GM18951 (cell line): ENCODE measurements around the gene PRRG4.
"Not testable (repeated sequence)": the region's sequence is repeated elsewhere in the genome, so short reads cannot be mapped to it uniquely, and the experiment has no call there.

Experiments used
- POLR2A ChIP-seq: IDR thresholded peaks from 4 replicates; pipeline ENCODE4 v1.6.1; 2011; ENCODE audit warnings: mild to moderate bottlenecking; ENCODE audit not compliant: insufficient read length, insufficient read depth; ENCODE audit errors: extremely low read depth
- in situ Hi-C: fragments of 300-500 bp; cut with MboI; formaldehyde crosslinking; loops from one replicate; pipeline ENCODE4 v1.12.0; 2022; ENCODE audit warnings: low sequenced_read_pairs, mixed read lengths, inconsistent platforms; ENCODE audit not compliant: unreplicated experiment

The PRRG4 gene

DNA sequence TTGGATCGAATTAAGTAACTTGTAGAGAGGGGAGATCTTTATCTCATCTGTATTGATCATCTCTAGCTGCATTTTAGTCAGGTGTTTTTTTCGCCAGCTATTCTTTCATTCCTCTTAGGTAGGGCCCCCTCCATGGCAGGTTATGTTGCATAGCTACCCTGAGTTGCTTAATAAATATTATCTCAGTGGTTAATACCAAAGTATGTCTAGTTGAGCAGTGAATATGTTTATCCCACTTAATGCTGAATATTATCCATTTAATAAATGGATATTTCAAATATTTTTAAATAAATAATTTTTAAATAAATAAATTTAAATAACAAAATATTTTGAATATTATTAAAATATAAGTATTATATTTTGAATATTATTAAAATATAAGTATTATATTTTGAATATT lies 9.6 kb downstream of the PRRG4 start:
- no peak for TF ChIP-seq POLR2A
- in situ Hi-C loops, result no loop called here

DNA sequence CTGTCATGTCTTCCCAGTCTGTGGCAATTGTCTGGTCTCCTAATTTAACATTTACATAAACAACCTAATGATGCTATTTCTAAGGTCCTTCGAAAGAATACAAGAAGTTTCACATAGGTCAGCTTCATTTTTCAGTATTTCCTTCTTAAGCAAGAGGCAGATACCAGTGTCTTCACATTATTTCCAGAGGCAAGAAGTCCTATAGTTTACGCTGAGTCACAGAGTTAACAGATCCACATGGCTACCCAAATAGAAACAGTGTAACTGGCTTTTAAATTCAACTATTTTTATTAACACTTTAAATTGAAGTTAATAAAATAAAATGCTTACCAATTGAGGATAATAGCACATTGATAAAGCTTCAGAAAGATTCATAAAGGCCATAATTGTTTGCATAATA lies 10.9 kb downstream of the PRRG4 start:
- in situ Hi-C loops, result no loop called here
- TF ChIP-seq POLR2A, result no peak

DNA sequence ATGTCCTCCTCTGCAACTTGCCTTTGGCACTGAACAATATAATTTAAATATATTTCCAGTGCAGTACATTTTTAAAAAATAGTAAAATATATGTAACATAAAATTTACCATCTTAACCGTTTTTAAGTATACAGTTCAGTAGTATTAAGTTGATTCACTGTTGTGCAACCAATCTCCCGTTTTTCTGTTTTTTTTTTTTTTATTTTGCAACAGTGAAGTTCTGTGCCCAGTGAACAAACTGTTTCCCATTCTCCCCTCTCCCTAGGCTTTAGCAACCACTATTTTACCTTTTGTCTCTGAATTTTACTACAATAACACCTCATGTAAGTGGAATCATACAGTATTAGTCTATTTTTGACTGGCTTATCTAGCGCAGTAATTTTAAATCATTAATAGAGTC lies 13.8 kb downstream of the PRRG4 start:
- TF ChIP-seq POLR2A, result no peak
- in situ Hi-C loops, result no loop called here

DNA sequence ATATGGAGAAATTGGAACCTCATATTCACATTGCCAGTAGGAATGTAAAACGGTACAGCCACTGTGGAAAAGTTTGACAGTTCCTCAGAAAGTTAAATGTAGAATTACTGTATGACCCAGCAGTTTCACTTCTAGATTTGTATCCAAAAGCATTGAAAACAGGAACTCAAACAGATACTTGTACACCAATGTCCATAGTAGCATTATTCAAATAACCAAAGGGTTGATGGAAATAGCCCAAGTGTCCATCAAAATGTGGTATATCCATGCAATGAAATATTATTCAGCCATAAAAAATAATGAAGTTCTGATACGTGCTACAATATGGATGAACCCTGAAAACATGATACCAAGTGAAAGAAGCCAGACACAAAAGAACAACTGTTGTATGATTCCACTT lies 17.8 kb downstream of the PRRG4 start:
- in situ Hi-C loops, result no loop called here
- TF ChIP-seq POLR2A, result no peak

DNA sequence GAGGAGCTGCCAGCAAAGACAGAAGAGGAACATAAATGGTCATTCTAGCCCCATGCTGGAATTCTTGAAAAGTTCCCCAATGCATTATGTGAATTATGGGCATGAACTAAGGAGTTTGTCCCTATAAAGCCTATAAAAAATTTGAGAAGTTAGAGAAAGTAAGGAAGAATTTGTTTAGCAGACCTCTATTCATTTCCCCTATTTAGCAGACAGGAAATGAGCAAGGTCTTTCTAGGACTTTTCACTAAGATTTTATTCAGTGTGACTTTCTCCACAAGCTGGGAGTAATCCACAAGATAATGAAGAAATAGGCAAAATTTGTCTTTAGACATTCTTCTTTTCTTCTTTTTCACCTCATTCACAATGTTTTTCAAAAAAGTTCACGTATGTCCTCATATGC lies 20.0 kb downstream of the PRRG4 start:
- in situ Hi-C loops, result no loop called here

DNA sequence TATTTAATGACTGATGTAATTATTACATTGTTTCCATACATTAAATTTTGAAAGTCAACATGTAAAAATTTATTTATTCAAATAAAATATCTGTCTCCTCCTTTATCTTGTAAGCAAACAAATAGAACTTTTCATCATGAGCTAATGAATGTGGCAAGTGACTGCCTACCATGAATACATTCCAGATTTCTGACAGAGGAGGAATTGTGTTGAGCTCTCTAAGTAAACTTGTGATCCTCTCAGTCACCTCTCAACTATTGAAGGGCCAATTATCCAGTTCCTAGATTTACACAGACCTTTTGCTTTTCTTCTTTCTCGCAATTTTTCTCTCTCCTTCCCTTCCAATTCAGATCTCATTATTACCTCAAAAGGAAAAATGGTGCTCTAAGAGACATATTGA lies 21.5 kb downstream of the PRRG4 start:
- in situ Hi-C loops, result no loop called here
- TF ChIP-seq POLR2A, result no peak

More for the DNA sequence above, 20.0 kb downstream of the PRRG4 start:
- TF ChIP-seq POLR2A, result no peak

DNA sequence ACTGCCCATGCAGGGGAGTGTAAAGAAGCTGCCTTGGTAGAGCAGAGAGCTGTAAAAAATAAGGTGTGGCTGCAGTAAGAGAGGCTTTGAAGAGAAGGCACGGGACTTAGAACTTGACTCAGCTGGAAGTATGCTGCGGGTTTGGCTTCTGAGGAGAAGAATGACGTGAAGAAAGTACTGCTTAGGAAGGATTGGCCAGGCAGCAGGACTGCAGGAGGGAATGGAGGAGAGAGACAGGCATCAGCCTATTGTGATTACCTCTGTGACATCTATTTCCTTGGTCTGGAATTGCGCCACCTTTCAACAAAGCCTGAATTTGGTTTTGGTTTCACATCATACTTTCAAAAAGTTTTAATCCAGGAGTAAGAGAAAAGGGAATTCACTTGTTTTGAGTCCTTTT lies 22.5 kb downstream of the PRRG4 start:
- in situ Hi-C loops, result no loop called here
- TF ChIP-seq POLR2A, result no peak

DNA sequence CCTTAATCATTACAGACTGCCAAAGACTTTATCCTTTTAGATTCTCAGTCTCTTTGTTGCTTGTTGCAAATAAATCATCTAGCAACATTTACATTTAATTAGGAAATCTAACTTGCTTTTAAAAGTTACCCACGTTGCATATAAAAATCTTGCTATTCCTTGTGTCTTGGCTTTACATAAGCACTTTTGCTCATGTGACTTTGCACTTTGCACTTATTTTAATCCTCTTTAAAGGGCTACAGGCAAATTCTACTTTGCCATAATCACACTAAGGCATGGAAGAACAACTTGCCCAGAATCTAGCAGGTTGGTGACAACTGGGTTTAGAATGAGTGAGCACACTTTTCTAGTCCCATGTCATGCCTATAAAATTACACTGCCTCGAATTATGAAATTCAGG lies 25.9 kb downstream of the PRRG4 start:
- in situ Hi-C loops, result no loop called here

DNA sequence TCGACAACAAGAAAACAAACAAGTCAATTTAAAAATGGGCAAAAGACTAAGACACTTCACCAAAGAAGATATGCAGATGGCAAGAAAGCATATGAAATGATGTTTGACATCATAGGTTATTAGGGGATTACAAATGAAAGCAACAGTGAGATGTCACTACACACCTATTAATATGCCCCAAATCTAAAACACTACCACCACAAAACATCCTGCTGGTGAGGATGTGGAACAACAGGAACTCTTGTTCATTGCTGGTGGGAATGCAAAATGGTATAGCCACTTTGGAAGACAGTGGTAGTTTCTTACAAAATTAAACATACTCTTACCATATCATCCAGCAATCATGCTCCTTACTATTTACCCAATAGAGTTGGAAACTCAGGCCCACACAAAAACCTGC lies 29.0 kb downstream of the PRRG4 start:
- TF ChIP-seq POLR2A, result no peak
- in situ Hi-C loops, result no loop called here

More for the DNA sequence above, 25.9 kb downstream of the PRRG4 start:
- TF ChIP-seq POLR2A, result no peak

DNA sequence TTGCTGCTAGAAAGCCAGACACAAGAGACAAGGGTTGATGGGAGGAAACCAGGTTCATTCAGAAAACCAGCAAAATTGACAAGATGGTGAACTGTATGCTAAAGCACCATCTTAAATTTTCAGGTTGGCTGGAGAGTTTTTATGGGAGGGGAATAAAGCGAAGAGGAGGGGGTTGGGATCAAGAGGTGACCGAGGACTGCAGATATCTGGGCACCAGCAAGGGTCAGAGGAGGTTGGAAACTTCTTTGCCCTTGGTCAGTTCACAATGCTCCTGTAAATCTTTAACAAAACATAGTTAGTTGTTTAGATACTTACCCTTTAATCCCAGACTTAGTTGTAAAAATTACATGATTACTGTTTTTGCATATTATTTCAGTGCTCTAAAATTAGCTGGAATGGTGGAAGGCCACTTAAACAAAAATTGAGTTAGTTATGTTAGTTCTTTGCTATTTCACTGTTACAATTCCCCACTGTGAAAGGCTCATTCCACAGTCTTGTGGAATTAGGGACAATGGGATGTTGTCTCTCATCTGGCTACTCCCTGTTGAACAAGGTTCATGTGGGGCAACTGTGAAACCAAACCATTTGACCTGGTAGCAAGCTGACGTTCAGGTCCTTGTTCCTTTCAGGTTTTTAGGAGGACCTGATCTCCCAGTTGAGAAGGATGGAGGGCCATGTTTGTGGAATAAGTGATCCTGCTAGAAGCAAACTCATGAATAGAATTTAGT lies 32.3 kb downstream of the PRRG4 start:
- in situ Hi-C loops, result no loop called here
- no peak for TF ChIP-seq POLR2A

DNA sequence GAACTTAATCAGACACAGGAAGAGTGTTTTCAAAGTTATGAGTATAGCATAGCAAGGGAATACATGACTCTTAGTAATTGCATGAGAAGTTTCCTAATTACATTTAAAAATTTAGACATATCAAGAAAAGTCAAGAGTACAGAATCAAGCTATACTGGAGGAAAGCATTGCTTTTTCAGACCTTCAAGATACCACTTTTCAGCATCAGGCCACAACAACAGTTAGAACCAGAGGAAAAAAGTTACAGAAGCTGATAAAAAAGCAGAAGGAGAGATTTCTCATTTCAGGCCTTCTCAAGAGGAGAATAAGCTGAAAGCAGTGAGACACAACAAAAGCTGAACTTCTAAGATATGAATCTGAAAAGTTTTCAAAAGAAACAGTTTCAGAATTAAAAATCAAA lies 34.8 kb downstream of the PRRG4 start:
- in situ Hi-C loops, result no loop called here
- no peak for TF ChIP-seq POLR2A

DNA sequence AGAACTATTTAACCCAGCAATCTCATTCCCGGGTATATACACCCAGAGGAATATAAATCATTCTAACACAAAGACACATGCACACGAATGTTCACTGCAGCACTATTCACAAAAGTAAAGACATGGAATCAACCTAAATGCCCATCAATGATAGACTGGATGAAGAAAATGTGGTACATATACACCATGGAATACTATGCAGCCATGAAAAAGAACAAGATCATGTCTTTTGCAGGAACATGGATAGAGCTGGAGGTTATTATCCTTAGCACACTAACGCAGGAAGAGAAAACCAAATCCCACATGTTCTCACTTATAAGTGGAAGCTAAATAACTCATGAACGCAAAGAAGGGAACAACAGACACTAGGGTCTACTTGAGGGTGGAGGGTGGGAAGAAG lies 39.0 kb downstream of the PRRG4 start:
- in situ Hi-C loops, result not testable (repeated sequence)

DNA sequence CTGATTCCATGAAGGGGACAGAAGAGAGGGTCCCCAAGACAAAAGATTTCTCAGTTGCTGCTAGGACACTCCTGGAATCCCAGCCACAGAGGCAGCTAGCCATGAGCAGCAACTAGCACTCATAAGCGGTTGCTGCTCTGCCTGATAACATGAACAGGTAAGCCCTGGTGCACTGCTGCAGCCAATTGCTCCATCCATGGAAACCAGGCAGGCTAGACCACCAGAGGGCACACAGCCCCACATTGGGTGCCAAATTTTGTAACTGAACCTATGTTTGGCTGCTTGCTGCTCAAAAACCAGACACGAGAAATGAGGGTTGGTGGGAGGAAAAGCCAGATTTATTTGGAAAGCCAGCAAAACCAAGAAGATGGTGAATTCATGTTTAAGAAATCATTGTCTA lies 40.9 kb downstream of the PRRG4 start:
- in situ Hi-C loops, result no loop called here

DNA sequence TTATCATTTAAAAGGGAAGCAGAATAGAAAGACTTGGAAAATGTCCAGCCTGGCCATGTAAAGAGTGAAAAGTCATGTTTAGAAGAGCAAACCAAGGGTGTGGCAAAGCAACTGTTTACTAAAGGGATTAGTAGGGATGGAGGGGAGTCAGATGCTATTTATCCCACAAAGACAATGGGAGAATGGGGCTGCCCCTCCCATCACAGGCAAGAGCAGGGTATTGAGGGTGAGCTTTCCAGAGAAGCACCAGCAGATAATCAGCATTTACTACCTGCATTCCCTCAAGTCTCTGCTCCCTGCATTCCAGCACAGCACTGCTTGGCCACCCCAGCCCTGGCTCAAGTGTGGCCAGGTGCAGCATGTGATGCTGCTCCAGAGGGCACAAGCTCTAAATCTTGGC lies 44.4 kb downstream of the PRRG4 start:
- no peak for TF ChIP-seq POLR2A
- in situ Hi-C loops, result no loop called here

More for the DNA sequence above, 40.9 kb downstream of the PRRG4 start:
- no peak for TF ChIP-seq POLR2A

DNA sequence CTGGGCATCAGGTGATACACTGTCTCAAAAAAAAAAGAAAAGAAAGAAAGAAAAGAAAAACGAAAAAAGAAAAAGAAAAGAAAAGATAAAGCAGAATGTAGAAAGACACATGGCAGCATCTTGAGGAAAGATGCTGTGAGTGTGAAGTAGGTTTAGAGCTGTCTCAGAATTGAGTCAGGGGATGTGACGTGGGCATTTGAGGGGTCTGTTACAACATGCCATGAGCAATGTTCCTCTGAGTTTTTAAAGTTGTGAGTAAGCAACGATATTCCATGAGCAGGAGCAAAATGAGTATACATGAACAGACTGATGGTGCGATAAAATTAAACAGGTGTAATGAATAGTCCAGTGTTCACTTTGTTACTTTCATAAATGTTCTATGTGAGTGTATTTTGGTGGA lies 51.6 kb downstream of the PRRG4 start:
- in situ Hi-C loops, result no loop called here
- no peak for TF ChIP-seq POLR2A
